HepG2 (cell line): ENCODE measurements around the gene ZNF586. TPM values are rescaled to one million over a fixed set of nuclear protein-coding genes. Genes with fewer than 3 reads are reported as not detected.
"Not testable (repeated sequence)": the region's sequence is repeated elsewhere in the genome, so short reads cannot be mapped to it uniquely, and the experiment has no call there.

Experiments used
- DRAP1 ChIP-seq: IDR thresholded peaks from 2 replicates; pipeline ENCODE4 v1.6.1; 2016; ENCODE audit warnings: missing genetic modification reagents, missing compliant biosample characterization
- ETV5 ChIP-seq: IDR thresholded peaks from 2 replicates; pipeline ENCODE4 v1.6.1; 2018; ENCODE audit warnings: missing biosample characterization, missing genetic modification reagents, inconsistent platforms, borderline replicate concordance
- FOXA3 ChIP-seq: IDR thresholded peaks from 2 replicates; pipeline ENCODE4 v1.6.1; 2016; ENCODE audit warnings: missing genetic modification reagents, missing compliant biosample characterization
- HDAC2 ChIP-seq: sonication (generic); formaldehyde crosslinking; IDR thresholded peaks from 2 replicates; pipeline ENCODE4 v1.4.0; 2020; ENCODE audit warnings: missing genetic modification reagents
- HOMEZ ChIP-seq: IDR thresholded peaks from 2 replicates; pipeline ENCODE4 v1.6.1; 2016; ENCODE audit warnings: low read depth
- ISL2 ChIP-seq: sonication (generic); formaldehyde crosslinking; IDR thresholded peaks from 2 replicates; pipeline ENCODE4 v1.5.0; 2020; ENCODE audit warnings: missing genetic modification reagents
- NR2F6 ChIP-seq, 2 experiments: IDR thresholded peaks; 2 replicates each; pipeline ENCODE4 v1.6.1; 2016; ENCODE audit warnings: antibody characterized with exemption in 1 of 2, mild to moderate bottlenecking in 1 of 2
- PAXIP1 ChIP-seq: sonication (generic); formaldehyde crosslinking; conservative IDR thresholded peaks from 2 replicates; pipeline ENCODE4 v1.4.0; 2020; ENCODE audit warnings: mild to moderate bottlenecking, missing genetic modification reagents, moderate library complexity
- PITX1 ChIP-seq: sonication (generic); formaldehyde crosslinking; IDR thresholded peaks from 2 replicates; pipeline ENCODE4 v1.5.1; 2020; ENCODE audit warnings: mild to moderate bottlenecking, missing genetic modification reagents
- SOX13 ChIP-seq, 3 experiments: fragments of 450-650 bp in 1 of 3; sonication (generic) in 1 of 3; formaldehyde crosslinking in 1 of 3; IDR thresholded peaks in 2 of 3; conservative IDR thresholded peaks in 1 of 3; 2 replicates each; pipeline versions ENCODE4 v1.5.0 to v1.6.1; 2016 to 2020; ENCODE audit warnings: antibody characterized with exemption in 1 of 3, mild to moderate bottlenecking in 1 of 3, missing compliant biosample characterization in 1 of 3, missing genetic modification reagents in 1 of 3, moderate library complexity in 1 of 3
- THAP11 ChIP-seq: IDR thresholded peaks from 2 replicates; pipeline ENCODE4 v1.6.1; 2016; ENCODE audit warnings: missing biosample characterization, missing genetic modification reagents
- polyA plus RNA-seq, 8 experiments: library from polyadenylated mRNA; depleted of rRNA in 3 of 8; stranded (reverse) in 7 of 8; unstranded in 1 of 8; fragments of >200 nt; fragmentation: Illumina TruSeq in 4 of 8; extraction: Trizol in 4 of 8; gene quantifications; 2 replicates each; pipeline versions ENCODE4 v1.2.1 to v1.2.3, GENCODE V29; 2011 to 2016; ENCODE audit warnings: low read depth in 4 of 8, missing spikeins in 1 of 8, mixed read lengths in 1 of 8; ENCODE audit not compliant: insufficient read depth in 1 of 8
- total RNA-seq, 5 experiments: library from RNA; depleted of rRNA; stranded (reverse); fragments of >200 nt; fragmentation: Illumina TruSeq; extraction: Trizol; gene quantifications; 2 replicates each; pipeline ENCODE4 v1.2.3, GENCODE V29; 2016; ENCODE audit warnings: low read depth in 1 of 5
- TF ChIP-seq, protein P1 (sequence below): IDR thresholded peaks from 2 replicates; pipeline ENCODE4 v1.4.0; 2020; ENCODE audit warnings: mild to moderate bottlenecking, missing genetic modification reagents

The ZNF586 gene
- total and polyA plus RNA-seq, 2 of the 13 experiments (the other 11 are each of a cell fraction or from before 2014, with no cell fraction given) = 0.50 to 3.4 TPM

DNA sequence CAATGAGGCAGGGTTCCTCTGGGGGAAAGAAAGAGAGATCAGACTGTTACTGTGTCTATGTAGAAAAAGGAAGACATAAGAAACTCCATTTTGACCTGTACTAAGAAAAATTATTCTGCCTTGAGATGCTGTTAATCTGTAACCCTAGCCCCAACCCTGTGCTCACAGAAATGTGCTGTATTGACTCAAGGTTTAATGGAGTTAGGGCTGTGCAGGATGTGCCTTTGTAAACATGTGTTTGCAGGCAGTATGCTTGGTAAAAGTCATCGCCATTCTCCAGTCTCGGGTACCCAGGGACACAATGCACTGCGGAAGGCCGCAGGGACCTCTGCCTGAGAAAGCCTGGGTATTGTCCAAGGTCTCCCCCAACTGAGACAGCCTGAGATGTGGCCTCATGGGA is 54.1 kb downstream of the ZNF586 start (continued):
- TF ChIP-seq PITX1 (CRISPR knock-in tag) = peak; percentile 92
- 0 out of 2 replicates have a peak, but pooled peaks have one; percentile 20 for TF ChIP-seq ISL2 (CRISPR knock-in tag)
- not testable (repeated sequence) for TF ChIP-seq NR2F6, SOX13 (IDR thresholded peaks at IDR 0.05)
- TF ChIP-seq NR2F6 (CRISPR knock-in tag; IDR thresholded peaks at IDR 0.05) = peak; percentile 21; the same call in 1 of the 2 replicates
- TF ChIP-seq HOMEZ (CRISPR knock-in tag) = 0 out of 2 replicates have a peak, but pooled peaks have one; percentile 10
- TF ChIP-seq, protein P1, sequence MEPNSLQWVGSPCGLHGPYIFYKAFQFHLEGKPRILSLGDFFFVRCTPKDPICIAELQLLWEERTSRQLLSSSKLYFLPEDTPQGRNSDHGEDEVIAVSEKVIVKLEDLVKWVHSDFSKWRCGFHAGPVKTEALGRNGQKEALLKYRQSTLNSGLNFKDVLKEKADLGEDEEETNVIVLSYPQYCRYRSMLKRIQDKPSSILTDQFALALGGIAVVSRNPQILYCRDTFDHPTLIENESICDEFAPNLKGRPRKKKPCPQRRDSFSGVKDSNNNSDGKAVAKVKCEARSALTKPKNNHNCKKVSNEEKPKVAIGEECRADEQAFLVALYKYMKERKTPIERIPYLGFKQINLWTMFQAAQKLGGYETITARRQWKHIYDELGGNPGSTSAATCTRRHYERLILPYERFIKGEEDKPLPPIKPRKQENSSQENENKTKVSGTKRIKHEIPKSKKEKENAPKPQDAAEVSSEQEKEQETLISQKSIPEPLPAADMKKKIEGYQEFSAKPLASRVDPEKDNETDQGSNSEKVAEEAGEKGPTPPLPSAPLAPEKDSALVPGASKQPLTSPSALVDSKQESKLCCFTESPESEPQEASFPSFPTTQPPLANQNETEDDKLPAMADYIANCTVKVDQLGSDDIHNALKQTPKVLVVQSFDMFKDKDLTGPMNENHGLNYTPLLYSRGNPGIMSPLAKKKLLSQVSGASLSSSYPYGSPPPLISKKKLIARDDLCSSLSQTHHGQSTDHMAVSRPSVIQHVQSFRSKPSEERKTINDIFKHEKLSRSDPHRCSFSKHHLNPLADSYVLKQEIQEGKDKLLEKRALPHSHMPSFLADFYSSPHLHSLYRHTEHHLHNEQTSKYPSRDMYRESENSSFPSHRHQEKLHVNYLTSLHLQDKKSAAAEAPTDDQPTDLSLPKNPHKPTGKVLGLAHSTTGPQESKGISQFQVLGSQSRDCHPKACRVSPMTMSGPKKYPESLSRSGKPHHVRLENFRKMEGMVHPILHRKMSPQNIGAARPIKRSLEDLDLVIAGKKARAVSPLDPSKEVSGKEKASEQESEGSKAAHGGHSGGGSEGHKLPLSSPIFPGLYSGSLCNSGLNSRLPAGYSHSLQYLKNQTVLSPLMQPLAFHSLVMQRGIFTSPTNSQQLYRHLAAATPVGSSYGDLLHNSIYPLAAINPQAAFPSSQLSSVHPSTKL (CRISPR knock-in tag) = peak; percentile 70
- peak; percentile 95 for TF ChIP-seq FOXA3 (CRISPR knock-in tag)
- peak; percentile 59; the same call in 1 of the 2 replicates for TF ChIP-seq HDAC2
- peak; percentile 20; the same call in 1 of the 2 replicates for TF ChIP-seq DRAP1
- TF ChIP-seq PAXIP1 = peak; percentile 55
- TF ChIP-seq SOX13 (CRISPR knock-in tag; conservative IDR thresholded peaks at IDR 0.05 in 1 of 2, IDR thresholded peaks at IDR 0.05 in 1 of 2) = peak in 1 of 2 experiments; percentile 28; a peak in 1 of 4 replicates
- peak; percentile 63 for TF ChIP-seq THAP11 (CRISPR knock-in tag)
- peak; percentile 45; the same call in 1 of the 2 replicates for TF ChIP-seq ETV5 (CRISPR knock-in tag)
